Activated T-helper 1 cell treated with anti-CD3 and anti-CD28 coated beads, Interleukin-2, amount 50 U/mL, for 16 hours (primary cell): Measurements from ENCODE around the gene HNF4A.
"Not testable (repeated sequence)": the region's sequence is repeated elsewhere in the genome, so short reads cannot be mapped to it uniquely, and the experiment has no call there.

Experiments used
- DNase-seq, 2 donors: peaks; one replicate each; pipeline ENCODE4 v3.0.0-alpha.2; 2020; ENCODE audit warnings: low read depth in 1 of 2, low spot score in 1 of 2

HNF4A gene

DNA sequence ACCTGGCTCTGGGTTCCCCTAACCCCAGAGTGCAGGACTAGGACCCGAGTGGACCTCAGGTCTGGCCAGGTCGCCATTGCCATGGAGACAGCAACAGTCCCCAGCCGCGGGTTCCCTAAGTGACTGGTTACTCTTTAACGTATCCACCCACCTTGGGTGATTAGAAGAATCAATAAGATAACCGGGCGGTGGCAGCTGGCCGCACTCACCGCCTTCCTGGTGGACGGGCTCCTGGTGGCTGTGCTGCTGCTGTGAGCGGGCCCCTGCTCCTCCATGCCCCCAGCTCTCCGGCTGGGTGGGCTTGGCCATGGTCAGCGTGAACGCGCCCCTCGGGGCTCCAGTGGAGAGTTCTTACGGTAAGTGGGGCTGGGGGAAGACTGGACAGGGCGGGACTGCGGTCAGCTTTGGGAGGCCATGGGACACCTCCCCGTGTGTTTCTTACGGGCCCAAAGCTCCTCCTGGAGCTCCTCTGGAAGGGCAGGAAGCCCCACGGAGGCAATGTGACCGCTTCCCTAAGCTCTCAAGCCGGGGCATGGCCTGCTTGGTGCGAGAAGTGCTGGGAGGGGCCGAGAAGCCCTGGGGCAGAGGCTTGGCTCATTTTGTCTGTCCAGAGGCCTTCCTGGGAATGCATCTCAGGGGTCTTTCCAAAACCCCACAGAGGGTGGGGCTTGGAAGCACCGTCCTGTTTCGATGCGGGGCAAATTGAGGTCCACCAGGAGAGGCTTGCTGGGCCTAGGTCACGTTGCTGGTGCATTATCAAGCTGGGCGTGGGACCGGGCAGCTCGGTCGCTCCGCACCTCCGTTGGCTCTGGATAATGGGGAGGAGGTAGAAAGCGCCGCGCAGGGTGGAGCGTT, at the start of gene HNF4A:
TSS of gene HNF4A (plus strand) at position 202 of the 855 bp plus-strand sequence. CDS start at position 308, 106 bp downstream.
- DNase-seq, result no peak

GRCh38 chr20:44306927-44307326, 48.6 kb upstream of the HNF4A start:
- DNase-seq, result no peak

DNA sequence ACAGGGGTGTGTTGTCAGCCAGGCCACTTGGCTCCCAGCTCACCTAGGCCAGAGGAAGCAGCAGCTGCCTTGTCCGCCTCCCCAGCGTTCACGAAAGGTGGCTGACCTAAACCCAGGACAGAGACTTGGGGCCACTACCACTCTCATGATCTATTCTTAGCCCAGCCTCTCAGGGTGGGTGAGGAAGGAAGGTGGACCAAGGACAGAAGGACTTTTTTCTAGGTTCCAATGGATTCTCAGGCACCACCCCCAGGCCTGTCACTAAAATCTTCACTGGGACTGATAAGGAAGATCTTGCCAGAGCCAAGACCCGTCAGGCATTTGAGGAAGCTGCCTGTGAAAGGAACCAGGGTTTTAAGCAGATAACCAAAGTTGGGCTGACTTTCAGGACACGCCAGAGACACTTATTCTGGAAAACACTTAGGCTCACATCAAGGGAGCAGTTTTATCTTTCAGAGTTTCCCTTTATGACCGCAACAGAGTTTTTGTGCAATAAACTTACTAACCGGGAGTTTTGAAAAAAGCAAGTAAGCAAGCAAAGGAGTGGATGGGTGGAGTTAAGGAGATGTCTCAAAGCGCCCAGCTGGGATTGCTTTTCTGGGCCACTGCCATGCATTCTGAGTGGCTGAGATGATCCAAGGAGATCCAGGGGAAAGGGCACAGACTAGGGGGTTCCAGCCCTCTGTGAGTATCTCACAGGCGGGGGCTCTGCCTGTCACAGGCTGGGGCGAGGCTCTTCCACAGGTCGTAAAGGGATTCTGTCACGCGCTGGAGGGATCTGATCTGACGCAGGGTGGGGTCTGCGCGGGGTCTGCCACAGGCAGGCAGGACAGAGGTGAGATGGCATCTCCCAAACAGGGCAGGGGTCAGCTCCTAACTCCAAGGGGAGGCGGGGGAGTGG, 45.5 kb upstream of the HNF4A start:
- no peak for DNase-seq

DNA sequence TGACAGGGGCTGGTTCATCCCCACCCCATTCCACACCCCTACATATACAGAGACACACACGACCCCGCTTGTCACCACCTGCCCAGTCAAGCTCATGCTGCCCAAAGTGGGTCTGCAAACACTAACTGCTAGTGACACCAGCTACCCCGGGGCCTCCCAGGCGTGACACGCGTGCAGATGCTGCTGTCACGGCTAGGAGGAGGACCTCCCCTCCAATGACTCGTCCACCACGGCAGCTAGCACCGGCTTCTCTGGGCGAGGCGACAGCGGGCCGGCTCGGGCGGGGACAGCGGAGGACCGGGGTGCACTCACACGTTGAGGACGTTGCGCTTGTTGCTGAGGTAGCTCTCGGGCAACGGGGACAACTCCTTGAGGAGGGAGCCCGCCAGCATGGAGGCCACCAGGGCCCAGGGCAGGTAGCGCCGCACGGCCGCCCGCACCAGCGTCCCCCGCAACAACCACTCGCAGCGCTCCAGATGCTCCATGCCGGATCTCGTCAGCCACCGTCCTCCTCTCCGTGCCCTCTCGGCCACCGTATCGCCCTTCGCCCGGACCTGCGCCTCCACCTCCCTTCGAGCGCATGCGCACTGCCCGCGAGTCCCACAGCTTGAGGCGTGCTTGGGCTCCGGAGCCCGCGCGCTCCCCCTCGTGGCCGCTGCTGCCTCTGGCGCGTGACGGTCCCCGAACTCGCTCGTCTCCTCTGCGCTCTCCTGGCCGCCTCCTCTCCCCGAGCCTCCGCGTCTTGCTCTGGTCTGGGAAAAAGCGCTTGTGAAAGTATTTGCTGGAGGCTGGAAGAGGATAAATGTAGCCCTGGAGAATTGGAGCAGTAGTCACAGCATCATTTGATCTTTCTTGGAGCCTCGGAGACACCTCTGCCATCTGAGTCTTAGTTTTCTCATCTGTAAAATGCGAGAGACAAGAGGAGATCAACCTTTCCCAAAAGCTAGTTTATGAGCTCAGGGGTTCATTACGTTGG, 44.5 kb upstream of the HNF4A start, which contains the start of gene FITM2:
TSS of gene FITM2 (minus strand) at position 539 of the 976 bp plus-strand sequence. CDS start at position 485, 54 bp downstream.
- DNase-seq, result peak; percentile 96 to 98

DNA sequence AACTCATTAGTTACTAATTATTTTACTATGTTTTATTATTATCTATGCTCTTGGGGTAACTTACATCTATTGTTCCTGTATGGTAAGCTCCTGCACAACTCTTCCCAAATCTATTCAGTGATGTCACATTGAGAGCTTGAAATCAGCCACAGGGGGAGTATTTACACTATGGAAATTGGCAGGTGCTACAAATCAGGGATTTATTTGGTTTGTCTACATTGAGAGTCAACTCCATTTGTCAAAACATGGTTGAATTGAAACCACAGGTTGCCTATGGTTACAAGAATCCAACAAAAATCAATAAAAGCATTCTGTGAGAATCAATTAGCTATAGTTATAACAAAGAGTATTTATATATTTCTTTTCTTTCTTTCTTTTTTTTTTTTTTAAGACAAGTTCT, 40.6 kb upstream of the HNF4A start:
- DNase-seq, result no peak

DNA sequence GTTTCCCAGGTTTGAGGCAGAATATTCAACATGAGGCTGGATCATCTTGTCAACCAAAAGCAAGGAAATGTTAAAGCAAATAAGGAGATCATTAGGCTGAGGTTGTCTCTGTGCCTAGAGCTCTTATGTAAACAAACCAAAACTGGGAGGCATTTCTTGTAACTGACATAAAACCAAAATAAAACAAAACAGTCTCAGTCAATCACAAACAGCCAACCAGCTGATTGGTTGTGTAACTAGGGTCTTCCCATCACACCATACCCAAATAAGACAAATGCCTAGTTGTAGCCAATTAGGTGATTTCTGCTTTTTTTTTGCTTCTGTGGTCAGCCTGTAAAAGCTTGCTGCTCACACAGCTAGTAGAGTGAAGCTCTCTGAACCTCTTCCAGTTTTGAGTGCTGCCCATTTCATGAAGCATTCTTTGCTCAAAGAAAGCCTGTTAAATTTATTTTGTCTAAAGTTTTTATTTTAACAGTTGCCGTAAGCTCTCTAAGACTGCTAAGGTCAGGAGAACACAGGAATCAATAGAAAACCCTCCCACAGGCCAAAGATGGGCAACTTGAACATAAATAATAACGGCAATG, 35.6 kb upstream of the HNF4A start:
- DNase-seq, result no peak

- DNase-seq, result no peak
Measured at GRCh38 chr20:44324343-44324742, 31.2 kb upstream of the HNF4A start.

DNA sequence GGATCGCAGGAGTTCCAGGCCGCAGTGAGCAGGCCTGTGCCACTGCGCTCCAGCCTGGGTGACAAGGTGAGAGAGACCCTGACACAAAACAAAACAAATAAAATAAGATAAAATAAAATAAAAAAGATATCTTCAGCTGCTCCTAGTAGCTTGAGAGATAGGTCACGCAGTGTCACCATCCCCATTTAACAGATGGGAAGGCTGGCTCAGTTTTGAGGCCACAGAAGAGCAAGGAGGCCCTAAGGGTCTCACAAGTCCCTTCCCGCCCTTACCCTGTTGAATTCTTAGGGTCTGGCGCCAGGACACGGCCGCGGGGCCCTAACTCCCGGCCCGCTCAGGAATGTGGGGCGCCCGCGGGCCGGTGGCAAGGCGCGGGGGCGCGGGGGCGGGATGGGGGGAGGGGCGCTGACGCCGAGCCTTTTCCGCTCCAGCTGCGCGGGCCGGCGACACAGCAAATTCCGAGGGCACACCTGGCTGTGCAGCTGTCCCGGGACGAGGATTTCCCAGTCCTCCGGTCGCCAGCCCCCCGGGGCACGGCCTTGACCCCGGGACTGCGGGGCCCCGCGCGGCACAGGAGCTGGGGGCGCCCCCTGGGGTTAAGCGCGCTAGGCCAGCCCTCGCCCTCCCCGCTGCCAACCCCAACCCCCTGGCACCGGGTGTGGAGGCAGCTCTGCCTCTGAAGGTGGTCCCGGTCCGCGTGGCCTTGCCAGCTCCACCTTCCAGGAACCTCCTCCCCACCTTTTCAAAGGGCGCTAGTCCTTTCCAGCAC, 28.9 kb upstream of the HNF4A start:
- no peak for DNase-seq

DNA sequence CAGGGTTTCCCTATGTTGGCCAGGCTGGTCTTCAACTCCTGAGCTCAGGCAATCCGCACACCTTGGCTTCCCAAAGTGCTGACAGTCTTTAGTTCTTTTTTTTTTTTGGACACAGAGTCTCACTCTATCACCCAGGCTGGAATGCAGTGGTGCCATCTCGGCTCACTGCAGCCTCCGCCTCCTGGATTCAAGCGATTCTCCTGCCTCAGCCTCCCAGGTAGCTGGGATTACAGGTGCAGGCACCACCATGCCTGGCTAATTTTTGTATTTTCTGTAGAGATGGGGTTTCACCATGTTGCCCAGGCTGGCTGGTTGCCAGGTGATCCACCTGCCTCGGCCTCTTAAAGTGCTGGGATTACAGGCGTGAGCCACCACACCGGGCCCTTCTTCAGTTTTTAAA, 27.8 kb upstream of the HNF4A start:
- not testable (repeated sequence) for DNase-seq

DNA sequence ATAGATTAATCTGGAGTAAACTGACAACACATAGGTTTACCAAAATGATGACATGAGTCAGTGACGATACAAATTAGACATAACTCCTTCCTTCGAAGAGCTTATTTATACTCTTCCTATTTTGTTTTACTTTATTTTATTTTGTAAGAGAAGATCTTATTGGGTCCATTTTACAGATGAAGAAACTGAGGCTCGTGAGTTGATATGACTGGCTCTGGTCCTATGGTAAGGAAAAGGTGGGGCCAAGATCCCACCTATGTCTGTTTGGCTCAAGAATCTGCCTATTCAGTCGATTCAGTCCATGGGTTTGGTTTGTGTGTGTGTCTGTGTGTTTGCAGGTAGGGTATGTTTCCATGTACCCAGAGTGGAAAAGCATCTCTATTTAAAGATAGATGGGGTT, 27.1 kb upstream of the HNF4A start:
- DNase-seq, result no peak

GRCh38 chr20:44331201-44331600, 24.3 kb upstream of the HNF4A start:
- no peak for DNase-seq

GRCh38 chr20:44334306-44334705, 21.2 kb upstream of the HNF4A start:
- DNase-seq, result no peak

GRCh38 chr20:44334709-44335108, 20.8 kb upstream of the HNF4A start:
- DNase-seq, result no peak

- DNase-seq, result no peak
Measured at GRCh38 chr20:44335675-44336074, 19.8 kb upstream of the HNF4A start.

- DNase-seq, result no peak
Measured at GRCh38 chr20:44336086-44336485, 19.4 kb upstream of the HNF4A start.

DNA sequence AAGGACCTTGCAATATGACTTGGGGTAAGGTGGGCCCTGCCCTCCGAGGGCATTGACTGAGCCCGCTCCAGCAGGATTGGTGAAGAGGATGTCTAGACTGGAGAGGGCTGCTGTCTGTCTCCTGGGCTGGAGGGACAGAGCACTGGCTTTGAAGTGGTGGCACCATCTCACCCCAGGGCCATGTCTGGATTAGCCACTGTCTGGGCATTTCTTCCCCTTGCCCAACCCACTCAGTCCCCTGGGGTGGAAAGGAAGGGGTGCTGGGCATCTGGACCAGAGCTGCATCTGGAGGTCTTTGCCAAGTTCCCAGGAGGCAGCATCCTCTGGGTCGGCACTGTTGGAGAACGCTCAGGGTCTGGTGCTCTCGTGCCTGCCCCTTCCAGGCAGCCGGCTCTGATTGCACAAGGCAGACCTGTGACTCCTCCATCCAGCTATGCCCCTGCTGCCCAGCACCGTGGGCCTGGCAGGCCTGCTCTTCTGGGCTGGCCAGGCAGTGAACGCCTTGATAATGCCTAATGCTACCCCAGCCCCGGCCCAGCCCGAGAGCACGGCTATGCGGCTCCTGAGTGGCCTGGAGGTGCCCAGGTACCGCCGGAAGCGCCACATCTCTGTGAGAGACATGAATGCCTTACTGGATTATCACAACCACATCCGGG, 18.6 kb upstream of the HNF4A start, which contains the start of gene R3HDML:
TSS of gene R3HDML (plus strand) at position 319 of the 656 bp plus-strand sequence. CDS start at position 434, 115 bp downstream.
- no peak for DNase-seq

DNA sequence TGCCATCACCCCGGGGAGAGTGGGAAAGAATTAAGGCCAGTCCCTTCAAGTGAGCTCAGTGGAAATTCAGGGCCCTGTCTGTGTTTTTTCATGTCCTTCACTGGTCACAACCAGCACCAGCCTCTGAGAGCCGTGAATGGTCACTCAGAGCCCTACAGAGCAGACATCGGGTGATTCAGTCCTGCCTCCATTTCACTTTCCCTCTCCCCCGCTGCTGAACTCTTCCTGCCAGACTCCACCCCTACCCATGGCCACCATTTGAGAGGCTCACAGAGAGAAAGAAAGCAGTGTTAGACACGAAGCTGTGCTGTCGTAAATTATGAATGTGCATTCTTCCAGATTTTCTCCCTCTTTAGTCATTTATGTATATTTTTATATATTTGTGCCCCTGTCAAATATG, 13.3 kb upstream of the HNF4A start:
- DNase-seq, result no peak

DNA sequence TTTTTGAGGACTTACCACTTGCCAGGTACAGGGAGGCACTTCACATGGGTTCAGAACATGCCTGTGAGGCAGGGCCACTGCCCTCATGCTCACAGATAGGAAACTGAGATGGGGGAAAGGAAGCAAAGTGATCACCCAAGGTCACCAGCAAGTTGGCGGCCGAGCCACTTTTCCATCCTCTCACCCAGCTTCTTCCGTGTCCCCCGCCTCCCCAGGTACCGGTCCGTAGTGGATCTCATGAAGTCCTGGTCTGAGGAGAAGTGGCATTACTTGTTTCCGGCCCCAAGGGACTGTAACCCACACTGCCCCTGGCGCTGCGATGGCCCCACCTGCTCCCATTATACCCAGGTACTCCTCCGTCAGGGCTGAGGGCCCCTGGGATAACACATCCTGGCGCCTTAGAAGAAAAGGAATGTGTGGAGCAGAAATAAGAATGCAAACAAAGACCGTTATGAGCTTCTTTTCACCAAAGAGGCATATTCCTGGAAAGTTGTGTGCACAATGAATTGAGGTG, 12.3 kb upstream of the HNF4A start:
- DNase-seq, result no peak

GRCh38 chr20:44344723-44345122, 10.8 kb upstream of the HNF4A start:
- no peak for DNase-seq
